HG03025 (cell line): ENCODE data around the gene GALNTL6.
"Not testable (repeated sequence)": the region's sequence is repeated elsewhere in the genome, so short reads cannot be mapped to it uniquely, and the experiment has no call there.

Source experiments
- ATAC-seq: cut with Tn5 transposase; IDR thresholded peaks from one replicate; pipeline ENCODE4 v1.9.1; 2021; ENCODE audit warnings: mild to moderate bottlenecking, moderate library complexity; ENCODE audit not compliant: unreplicated experiment, low FRiP score

Gene GALNTL6

DNA sequence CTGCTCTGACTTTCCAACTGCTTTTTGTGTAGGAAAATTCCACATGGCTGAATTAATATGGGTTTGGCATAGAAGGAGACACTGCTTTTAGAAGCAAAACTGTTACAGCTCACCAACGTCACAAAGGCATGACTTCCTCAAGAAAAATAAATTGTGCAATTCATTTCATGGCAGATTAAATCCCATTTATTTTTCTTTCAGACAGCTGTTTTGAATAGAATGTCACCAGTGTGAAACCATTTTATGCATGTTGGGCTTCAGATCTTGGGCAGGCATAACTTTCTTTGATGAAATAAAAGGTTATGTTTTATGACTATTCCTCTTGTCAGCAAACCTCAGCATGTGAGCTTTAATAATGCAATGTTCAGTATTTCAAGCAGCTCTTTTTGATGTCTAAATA is 542.8 kb downstream of the GALNTL6 start:
- ATAC-seq: no peak

DNA sequence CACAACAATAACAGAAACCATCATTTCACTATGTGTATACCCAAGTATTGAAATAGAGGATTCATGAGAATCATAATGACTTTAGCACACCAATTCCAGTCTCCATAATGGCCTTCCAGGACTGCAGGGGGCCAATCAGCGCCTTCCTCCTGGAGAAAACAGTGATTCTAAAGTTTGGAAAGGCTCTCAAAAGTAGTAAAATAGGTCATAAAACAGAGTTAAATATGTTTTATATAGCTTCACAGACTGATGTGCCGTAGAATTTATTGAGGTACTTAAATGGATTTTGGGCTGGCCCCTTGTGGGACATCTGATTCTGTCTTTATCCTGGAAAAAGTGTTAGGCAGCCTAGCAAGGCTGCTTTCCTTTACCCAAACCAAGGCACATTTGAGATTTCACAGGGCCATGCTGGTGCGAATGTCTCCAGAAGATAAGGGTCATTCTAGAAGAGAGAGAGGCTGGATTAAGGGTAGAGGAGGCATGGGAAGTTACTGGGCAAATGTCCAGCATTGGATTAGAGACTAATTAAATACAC is 543.9 kb downstream of the GALNTL6 start:
- no peak for ATAC-seq

DNA sequence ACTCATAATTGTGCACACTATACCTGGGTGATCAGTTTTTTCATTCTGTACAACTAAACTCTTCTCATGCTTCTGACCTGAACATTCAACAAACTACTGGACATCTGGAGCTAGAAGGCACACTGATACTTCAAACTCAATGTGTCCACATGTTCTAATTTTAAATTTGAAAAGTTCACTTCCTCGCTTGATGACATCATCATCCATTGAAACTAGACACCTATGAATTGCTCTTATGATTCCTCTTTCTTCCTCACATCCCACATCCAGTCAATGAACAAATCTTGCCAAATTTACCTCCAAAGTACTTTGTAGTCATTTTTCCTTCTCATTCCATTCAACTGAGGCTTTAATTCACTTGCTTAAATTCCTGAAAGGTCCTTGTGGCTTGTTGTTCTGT is 549.4 kb downstream of the GALNTL6 start:
- ATAC-seq: no peak

DNA sequence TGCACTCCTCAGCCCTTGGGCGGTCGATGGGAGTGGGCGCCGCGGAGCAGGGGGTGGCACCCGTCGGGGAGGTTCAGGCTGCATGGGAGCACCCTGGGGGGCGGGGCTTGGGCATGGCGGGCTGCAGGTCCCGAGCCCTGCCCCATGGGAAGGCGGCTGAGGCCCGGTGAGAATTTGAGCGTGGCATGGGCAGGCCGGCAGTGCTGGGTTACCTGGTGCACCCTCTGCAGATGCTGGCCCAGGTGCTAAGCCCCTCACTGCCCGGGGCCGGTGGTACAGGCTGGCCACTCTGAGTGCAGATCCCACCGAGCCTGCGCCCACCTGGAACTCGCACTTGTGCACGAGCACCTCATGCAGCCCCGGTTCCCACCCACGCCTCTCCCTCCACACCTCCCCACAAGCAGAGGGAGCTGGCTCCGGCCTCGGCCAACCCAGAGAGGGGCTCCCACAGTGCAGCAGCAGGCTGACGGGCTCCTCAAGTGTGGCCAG is 556.3 kb downstream of the GALNTL6 start:
- no peak for ATAC-seq

DNA sequence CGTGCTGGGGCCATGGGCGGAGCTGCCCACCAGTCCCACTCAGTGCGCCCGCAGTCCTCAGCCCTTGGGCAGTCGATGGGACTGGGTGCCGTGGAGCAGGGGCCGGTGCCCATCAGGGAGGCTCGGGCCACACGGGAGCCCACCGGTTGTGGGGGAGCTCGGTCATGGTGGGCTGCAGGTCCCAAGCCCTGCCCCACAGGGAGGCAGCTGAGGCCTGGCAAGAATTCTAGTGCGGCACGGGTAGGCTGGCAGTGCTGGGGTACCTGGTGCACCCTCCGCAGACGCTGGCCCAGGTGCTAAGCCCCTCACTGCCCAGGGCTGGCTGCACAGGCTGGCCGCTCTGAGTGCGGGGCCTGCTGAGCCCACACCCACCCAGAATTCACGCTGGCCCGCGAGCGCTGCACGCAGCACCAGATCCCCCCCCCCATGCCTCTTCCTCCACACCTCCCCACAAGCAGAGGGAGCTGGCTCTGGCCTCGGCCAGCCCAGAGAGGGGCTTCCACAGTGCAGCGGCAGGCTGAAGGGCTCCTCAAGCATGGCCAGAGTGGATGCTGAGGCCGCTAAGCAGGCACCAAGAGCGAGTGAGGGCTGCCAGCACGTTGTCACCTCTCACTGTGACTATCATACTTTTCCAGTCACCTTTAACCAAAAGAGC is 564.4 kb downstream of the GALNTL6 start:
- ATAC-seq: no peak

DNA sequence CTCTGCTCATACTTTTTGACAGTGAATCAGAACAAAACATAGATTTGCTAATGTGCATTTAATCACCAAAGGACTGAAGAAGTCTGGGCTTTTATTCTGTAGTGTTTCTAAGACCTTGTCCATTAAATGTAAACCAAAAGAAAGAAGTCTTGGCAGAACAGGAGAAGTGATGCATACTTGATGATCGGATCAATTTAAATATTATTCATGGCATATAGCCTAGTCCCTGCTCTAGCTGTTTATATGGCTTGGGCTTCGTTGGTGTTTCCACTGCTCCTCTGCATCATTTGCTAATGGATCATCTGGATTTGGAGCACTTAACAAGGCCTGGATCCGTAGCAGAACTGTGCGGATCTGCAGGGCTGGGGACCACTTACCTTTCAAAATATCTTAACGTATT is 566.6 kb downstream of the GALNTL6 start:
- no peak for ATAC-seq

DNA sequence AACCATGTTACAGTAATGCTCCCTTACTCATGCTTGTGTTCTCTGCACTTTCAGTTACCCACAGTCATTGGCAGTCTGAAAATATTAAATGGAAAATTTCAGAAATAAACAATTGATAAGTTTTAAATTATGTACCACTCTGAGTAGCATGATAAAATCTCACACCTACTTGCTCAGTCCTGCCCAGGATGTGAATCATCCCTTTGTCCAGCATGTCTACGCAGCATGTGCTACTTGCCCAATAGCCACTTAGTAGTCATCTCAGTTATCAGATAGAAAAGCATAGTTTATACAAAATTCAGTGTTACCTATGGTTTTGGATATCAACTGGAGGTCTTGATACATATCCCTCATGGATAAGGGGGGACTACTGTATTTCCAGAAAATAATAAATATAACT is 577.1 kb downstream of the GALNTL6 start:
- ATAC-seq: no peak

DNA sequence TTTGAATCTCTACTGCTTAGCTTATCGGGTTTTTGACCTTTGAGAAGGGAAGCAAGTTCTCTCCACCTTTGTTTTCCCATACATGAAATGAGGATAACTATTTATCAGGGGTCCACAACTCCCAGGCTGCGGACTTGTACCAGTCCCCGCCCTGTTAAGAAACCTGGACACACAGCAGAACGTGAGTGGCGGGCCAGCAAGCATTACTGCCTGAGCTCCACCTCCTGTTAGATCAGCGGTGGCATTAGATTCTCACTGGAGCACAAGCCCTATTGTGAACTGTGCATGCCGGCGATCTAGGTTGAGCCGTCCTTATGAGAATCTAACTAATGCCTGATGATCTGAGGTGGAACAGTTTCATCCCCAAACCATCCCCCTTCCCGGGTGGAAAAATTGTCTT is 579.5 kb downstream of the GALNTL6 start:
- no peak for ATAC-seq

DNA sequence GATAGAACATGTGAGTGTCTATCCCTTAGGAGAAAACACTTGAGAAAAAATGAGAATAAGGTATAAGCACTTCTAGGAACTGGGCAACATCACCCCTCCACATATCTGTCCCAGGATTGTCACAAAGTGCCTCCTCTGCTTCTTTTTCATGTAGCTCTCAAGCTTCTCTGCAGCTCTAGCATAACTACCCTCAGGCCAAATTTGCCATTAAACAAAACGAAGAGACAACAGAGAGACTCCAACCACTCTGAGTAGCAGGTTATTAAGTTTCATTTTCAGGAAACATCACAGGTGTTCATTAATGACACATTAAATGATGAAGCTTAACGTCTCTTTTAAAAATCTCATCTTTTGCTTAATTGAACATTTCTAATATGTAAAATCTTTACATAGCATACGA is 580.0 kb downstream of the GALNTL6 start:
- ATAC-seq: no peak

DNA sequence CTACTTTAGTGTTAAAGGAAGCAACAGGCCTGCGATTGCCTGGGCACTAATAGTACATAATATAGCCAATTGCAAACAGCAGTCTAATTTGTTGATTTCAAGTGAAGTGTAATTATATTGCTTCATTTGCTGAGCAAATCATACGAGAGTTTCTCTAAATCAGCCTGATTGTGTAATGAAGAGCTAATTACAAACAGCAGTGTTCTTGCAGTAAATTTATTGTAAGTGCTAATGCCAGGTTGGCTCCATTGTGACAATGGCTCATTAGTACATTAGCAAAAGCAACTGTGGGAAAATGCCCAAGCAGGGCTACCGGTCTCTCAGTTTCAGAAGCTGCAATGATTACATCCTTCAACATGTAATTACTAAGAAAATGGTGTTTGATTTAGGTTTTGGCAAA is 591.5 kb downstream of the GALNTL6 start:
- no peak for ATAC-seq

DNA sequence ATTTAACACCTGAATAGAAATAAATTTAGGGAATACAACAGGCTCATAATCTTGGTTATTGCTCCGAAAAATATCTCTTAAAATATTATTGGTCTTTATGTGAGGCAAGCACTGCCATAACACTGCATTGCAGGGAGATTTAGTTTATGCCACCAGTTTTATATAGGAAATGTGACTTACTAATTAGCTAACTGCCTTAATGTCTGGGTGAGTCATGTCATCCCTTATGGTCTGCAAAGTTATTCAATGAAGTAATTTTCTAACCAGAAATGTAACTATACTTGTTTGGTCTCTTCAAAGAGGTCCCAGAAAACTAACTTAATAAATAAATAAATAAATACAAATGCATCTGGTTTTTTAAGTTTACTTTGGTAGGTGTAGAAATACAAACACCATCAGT is 597.2 kb downstream of the GALNTL6 start:
- ATAC-seq: no peak

DNA sequence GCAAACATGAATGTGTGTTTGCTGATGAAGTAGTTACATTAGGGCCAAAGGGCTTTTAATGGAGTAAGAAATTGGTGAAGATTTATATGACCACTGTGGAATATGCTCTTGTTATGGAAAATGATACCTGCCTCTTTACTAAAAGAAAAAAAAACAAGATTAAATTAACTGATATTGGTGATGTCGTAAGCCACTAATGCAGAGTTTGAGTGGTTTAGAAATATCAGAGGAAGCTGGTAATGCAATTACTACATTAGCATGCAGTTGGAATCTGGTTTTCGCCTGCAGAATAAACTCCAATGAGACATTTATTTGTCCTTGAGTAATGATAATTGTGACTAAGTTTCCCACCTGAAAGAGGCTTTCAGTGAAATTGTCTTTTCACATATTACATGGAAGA is 597.9 kb downstream of the GALNTL6 start:
- no peak for ATAC-seq

DNA sequence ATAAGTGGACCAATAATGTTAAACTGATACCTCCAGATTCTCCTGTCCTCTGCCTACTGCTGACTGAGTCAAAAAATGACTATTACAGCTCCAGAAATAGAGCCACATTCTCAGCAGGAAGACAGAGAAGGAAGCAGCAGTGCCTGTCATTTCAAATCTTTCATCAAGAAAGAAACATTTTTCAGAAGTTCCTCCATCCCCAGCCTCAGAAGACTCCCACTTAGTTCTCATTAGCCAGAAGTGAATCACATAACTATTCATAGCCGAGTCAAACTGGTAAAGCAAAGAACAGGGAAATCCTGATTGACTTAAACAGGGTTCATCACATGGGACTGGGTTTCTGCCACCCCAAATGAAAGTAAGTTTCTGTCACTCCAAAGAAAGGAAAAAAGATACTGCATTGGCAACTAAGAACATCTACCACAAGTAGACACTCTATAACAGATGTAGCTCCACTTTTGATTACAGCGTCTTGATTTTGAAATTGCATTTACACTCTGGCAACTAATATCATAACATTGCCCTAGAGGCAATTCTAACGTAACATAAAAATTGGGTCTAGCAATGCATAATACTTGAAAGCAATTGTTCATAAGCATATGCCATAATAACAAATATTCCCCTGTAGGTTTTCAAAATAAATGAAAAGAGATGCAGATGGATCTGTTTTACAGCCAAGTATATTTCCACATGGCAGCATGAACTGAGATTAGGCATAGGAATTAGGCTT is 599.8 kb downstream of the GALNTL6 start:
- ATAC-seq: no peak

DNA sequence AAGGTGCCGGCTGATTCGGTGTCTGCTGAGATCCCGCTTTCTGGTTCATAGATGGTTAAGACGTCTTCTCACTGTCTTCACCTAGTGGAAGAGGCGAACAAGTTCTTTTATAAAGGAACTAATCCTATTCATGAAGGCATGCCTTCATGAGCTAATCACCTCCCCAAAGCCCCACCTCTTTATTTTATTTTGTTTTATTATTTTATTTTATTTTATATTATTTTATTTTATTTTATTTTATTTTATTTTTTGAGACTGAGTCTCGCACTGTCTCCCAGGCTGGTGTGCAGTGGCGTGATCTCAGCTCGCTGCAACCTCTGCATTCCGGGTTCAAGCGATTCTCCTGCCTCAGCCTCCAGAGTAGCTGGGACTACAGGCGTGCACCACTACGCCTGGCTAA is 615.8 kb downstream of the GALNTL6 start:
- ATAC-seq: not testable (repeated sequence)

DNA sequence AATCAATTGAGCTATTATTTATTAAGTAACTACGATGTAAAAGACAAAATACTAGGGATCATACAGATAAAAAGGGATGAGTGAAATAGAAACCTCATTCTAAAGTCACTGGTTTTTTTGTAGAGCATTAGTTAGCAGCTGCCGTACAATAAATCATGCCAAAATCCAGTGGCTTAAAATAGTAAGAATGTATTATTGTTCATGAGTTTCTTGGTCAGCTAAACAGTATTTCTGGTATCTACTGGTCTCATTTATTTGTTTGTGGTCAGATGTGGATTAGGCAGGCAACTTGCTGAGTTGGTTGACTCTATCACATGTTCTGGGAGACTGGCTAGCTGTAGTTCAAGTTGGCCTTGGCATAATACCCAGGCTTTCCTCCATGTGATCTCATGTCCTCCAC is 667.3 kb downstream of the GALNTL6 start:
- no peak for ATAC-seq

DNA sequence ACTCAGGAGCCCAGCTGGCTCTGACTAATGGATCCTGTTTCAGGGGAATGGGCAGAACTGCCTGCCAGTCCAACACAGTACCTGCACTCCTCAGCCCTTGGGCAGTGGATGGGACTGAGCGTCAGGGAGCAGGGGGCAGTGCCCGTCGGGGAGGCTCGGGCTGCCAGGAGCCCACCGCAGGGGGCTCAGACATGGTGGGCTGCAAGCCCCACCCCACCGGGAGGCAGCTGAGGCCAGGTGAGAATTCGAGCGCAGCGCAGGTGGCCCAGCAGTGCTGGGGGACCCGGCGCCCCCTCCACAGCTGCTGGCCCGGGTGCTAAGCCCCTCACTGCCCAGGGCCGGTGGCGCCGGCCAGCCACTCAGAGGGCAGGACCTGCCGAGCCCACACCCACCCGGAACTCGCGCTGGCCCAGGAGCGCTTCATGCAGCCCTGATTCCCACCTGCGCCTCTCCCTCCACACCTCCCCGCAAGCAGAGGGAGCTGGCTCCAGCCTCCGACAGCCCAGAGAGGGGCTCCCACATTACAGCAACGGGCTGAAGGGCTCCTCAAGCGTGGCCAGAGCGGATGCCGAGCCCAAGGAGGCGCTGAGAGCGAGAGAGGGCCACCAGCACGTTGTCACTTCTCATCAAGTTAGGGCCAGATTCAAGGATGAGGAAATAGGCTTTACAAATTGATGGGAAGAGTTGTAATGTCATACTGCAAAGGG is 668.8 kb downstream of the GALNTL6 start:
- no peak for ATAC-seq

DNA sequence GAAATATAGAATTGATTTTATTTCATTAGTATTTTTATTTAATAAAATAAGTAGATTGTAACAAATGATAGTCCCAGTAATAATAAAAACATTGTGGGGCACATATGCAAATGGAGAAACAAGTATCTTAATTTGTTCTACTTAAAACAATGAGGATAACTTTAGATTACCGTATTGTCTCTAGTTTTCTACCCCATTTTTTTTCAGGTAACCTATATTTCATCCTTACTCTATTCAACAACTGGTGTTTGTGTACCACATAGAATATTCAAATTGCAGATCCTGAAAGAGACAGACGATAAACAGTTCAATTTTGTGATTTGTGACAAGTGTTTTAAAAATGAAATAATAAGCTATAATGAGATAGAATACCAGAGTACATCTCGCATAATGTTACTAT is 671.8 kb downstream of the GALNTL6 start:
- no peak for ATAC-seq

DNA sequence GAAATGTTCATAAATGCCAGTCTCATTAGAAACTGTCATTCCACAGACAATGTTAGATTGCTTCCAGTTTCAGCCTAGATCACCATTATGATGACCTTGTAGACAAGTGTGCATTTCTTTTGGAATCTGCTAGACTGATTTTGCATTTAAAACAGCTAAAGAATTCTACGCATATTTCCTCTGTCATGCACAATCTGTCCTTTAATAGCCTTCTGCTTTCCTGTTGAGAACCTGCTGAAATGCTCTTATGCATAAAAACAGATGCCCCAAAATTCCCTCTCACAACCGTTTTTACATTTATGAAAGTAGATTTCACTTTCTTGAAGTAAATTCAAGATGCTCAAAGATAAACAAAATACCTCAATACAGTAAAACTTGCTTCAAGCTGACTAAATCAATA is 673.3 kb downstream of the GALNTL6 start:
- ATAC-seq: no peak

DNA sequence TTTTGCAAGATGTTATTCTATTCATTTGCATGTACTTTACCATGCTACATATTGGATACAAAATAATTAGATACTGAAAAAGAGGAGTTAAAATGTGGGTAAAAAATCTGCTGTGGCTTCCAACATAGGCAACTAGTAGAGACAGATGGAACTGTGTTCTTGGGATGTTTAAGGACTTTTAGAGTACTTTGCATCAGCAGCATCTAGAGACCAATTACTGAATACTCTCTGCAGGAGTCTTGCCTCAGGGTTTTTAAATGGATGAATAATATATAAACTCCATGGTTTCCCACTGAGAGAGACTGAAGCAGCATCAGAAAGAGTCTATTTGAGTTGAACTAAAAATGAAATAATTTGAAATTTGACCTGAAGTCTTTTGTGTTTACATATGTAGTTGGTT is 676.7 kb downstream of the GALNTL6 start:
- ATAC-seq: no peak

DNA sequence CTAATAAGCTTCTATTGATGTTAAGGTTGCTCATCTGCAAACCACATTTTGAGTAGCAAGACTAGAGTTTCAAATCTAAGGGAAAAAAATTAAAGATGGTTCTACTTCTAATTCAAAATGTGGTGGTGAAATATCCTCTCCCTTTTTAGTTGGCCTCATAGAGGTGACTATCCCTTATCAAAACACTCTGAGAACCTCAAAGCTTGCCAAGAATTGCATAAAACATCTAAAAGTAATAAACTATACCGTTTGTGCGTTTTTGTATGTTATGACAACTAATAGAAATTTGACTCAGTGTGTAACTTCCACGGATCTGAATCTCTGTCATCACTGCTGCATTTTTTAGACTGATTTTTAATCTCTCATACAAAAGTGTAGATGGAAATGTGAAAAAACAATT is 682.6 kb downstream of the GALNTL6 start:
- no peak for ATAC-seq

DNA sequence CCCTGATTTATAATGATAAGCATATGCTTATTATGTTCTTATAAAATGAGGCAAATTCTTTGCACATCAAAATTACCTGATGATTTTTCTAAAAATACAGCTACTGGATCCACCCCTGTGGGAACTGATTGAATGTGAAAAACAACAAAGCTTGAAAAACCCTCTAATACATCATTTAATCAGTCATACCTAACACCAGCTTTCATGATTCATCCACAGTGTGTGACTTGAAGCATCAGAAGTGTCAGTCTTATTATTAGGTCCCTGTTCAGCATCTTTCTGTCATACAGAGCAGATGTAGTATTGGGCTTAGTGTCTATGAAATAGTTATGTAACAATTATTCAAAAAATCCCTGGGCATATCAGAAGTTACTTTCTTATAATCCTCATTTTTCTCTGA is 684.1 kb downstream of the GALNTL6 start:
- no peak for ATAC-seq
